Caco-2 (cell line): ENCODE results near the gene CPEB1. TPM values are rescaled to one million over a fixed set of nuclear protein-coding genes. Genes with fewer than 3 reads are reported as not detected.

Experiments used
- BruUV-seq: library from RNA; stranded (reverse); fragments of 400-500 nt; replicated peaks from 2 replicates; lab custom pipeline; 2021; lab: Mats Ljungman, UMichigan
- CTCF ChIA-PET: fragments of 300-600 bp; sonication (Branson Sonifier 250); formaldehyde crosslinking; loops from one replicate; lab custom pipeline; 2022; ENCODE audit warnings: antibody characterized with exemption; lab: Charles Lee
- POLR2A ChIA-PET: fragments of 300-600 bp; sonication (Branson Sonifier 250); formaldehyde crosslinking; loops from one replicate; lab custom pipeline; 2022; ENCODE audit warnings: antibody characterized with exemption; lab: Charles Lee
- DNase-seq, 2 experiments: peaks; one replicate each; pipeline versions ENCODE4 v3.0.0 to v3.0.0-alpha.2; 2020 to 2022
- H3K27me3 ChIP-seq: replicated peaks from 2 replicates; pipeline ENCODE4 v1.6.0; 2011; ENCODE audit warnings: low read length; ENCODE audit not compliant: control insufficient read depth, insufficient read depth
- H3K36me3 ChIP-seq: 2 replicates; pipeline ENCODE4 v1.5.1; 2011; ENCODE audit warnings: low read length; ENCODE audit not compliant: control insufficient read depth, insufficient read depth
- H3K4me1 ChIP-seq: fragments of 250-450 bp; sonication (Bioruptor Pico); 2 replicates; pipeline ENCODE4 v1.5.1; 2020; ENCODE audit warnings: mild to moderate bottlenecking
- H3K4me3 ChIP-seq: 2 replicates; pipeline ENCODE4 v1.5.1; 2011; ENCODE audit warnings: low read depth, mild to moderate bottlenecking, control low read depth, low read length
- H3K9me3 ChIP-seq: fragments of 250-450 bp; sonication (Bioruptor Pico); 2 replicates; pipeline ENCODE4 v1.5.1; 2020; ENCODE audit warnings: mild to moderate bottlenecking, moderate library complexity
- H3K27ac Mint-ChIP-seq: one replicate; pipeline ENCODE4 v1.8.0; 2022; ENCODE audit warnings: mixed read lengths; ENCODE audit not compliant: unreplicated experiment
- H3K27me3 Mint-ChIP-seq: one replicate; pipeline ENCODE4 v1.8.0; 2022; ENCODE audit warnings: mixed read lengths; ENCODE audit not compliant: insufficient read depth, unreplicated experiment
- H3K36me3 Mint-ChIP-seq: one replicate; pipeline ENCODE4 v1.8.0; 2022; ENCODE audit warnings: mild to moderate bottlenecking, mixed read lengths; ENCODE audit not compliant: insufficient read depth, unreplicated experiment
- H3K4me1 Mint-ChIP-seq: one replicate; pipeline ENCODE4 v1.8.0; 2022; ENCODE audit warnings: low read depth, mixed read lengths; ENCODE audit not compliant: unreplicated experiment
- H3K4me3 Mint-ChIP-seq: one replicate; pipeline ENCODE4 v1.8.0; 2022; ENCODE audit warnings: mild to moderate bottlenecking, moderate library complexity, mixed read lengths; ENCODE audit not compliant: unreplicated experiment
- H3K9me3 Mint-ChIP-seq: one replicate; pipeline ENCODE4 v1.8.0; 2022; ENCODE audit warnings: mixed read lengths; ENCODE audit not compliant: unreplicated experiment
- intact Hi-C: fragments of 100-400 bp; cut with micrococcal nuclease; formaldehyde crosslinking; loops from one replicate; pipeline ENCODE4 v1.10.0; 2022; ENCODE audit not compliant: unreplicated experiment
- total RNA-seq: library from RNA; stranded (reverse); gene quantifications from 2 replicates; pipeline ENCODE4 v1.2.3, GENCODE V29; 2022
- TF ChIP-seq, protein P1 (sequence below), 2 experiments: fragments of 200-600 bp in 1 of 2; IDR thresholded peaks; 1 replicate in 1 of 2; 2 replicates in 1 of 2; pipeline versions ENCODE4 v1.5.1 to v1.8.0; 2011 to 2022; ENCODE audit warnings: antibody characterized with exemption in 1 of 2, control low read depth in 1 of 2, inconsistent platforms in 1 of 2, low read depth in 1 of 2, low read length in 1 of 2, mild to moderate bottlenecking in 1 of 2, moderate library complexity in 1 of 2; ENCODE audit not compliant: insufficient read depth in 1 of 2, severe bottlenecking in 1 of 2, unreplicated experiment in 1 of 2

Gene CPEB1
- total RNA-seq, 1 experiment from 2014 or later: 0.82 TPM

DNA sequence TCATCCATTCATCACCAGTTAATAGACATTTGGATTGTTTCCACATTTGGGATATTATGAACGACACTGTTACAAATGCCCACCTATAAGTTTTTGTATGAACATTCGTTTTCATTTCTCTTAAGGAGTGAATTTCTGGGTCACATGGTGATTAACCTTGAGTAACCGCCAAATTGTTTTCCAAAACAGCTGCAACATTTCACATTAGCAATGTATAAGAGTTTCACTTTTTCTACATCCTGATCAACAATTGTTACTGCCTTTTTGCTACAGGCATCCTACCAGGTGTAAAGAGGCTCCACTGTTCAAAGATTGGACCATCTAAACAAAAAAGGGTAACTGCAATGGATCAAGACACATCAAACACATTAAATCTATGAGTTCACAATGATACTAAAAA is 52.0 kb downstream of the CPEB1 start:
- Mint-ChIP-seq H3K27me3 (peaks cover 7% of the 10 kb centered on the region), H3K27ac (no peak overlapping the region), H3K4me3 (no peak overlapping the region), H3K36me3 (no peaks in the 10 kb centered on the region), H3K4me1 (peaks cover 5% of the 10 kb centered on the region), H3K9me3 (peaks cover 2% of the 10 kb centered on the region)
- no peaks in the 10 kb centered on the region for H3K27me3 ChIP-seq
- intact Hi-C loops: no loop called here
- no peak for DNase-seq
- TF ChIP-seq, protein P1, sequence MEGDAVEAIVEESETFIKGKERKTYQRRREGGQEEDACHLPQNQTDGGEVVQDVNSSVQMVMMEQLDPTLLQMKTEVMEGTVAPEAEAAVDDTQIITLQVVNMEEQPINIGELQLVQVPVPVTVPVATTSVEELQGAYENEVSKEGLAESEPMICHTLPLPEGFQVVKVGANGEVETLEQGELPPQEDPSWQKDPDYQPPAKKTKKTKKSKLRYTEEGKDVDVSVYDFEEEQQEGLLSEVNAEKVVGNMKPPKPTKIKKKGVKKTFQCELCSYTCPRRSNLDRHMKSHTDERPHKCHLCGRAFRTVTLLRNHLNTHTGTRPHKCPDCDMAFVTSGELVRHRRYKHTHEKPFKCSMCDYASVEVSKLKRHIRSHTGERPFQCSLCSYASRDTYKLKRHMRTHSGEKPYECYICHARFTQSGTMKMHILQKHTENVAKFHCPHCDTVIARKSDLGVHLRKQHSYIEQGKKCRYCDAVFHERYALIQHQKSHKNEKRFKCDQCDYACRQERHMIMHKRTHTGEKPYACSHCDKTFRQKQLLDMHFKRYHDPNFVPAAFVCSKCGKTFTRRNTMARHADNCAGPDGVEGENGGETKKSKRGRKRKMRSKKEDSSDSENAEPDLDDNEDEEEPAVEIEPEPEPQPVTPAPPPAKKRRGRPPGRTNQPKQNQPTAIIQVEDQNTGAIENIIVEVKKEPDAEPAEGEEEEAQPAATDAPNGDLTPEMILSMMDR (IDR thresholded peaks at IDR 0.05; ENCODE audit: insufficient read depth in 1 of 2, low read depth in 1 of 2, low read length in 1 of 2, severe bottlenecking in 1 of 2, unreplicated experiment in 1 of 2): no peak
- POLR2A ChIA-PET: no interaction called here
- H3K4me3 ChIP-seq: no peak overlapping the region
- H3K9me3 ChIP-seq: no peaks in the 10 kb centered on the region
- no peaks in the 10 kb centered on the region for H3K4me1 ChIP-seq
- no TSS peak for BruUV-seq
- CTCF ChIA-PET: no interaction called here
- H3K36me3 ChIP-seq: no peaks in the 10 kb centered on the region

DNA sequence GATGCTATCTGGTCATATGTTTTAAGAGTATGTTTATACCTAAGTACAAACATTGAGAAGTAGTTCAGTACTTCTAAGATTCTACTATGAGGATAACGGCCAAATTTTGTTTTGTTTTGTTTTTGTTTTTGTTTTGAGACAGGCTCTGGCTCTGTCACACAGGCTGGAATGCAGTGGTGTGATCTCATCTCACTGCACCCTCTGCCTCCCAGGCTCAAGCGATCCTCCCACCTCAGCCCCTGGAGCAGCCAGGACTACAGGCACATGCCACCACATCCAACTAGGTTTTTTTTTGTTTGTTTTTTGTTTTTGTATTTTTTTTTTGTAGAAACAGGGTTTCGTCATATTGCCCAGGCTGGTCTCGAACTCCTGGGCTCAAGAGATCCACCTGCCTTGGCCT is 59.4 kb downstream of the CPEB1 start:
- no peak overlapping the region for H3K4me3 Mint-ChIP-seq
- Histone ChIP-seq H3K4me1 (no peaks in the 10 kb centered on the region), H3K4me3 (no peak overlapping the region), H3K36me3 (no peaks in the 10 kb centered on the region), H3K9me3 (no peaks in the 10 kb centered on the region), H3K27me3 (no peaks in the 10 kb centered on the region)
- TF ChIP-seq, protein P1 (IDR thresholded peaks at IDR 0.05; ENCODE audit: insufficient read depth in 1 of 2, low read depth in 1 of 2, low read length in 1 of 2, severe bottlenecking in 1 of 2, unreplicated experiment in 1 of 2): no peak
- peaks cover 16% of the 10 kb centered on the region for H3K27me3 Mint-ChIP-seq
- no peak for DNase-seq
- no peaks in the 10 kb centered on the region for H3K9me3 Mint-ChIP-seq
- ChIA-PET POLR2A (no interaction called here), CTCF (no interaction called here)
- intact Hi-C loops: no loop called here
- H3K27ac Mint-ChIP-seq: no peak overlapping the region
- BruUV-seq: no TSS peak
- no peaks in the 10 kb centered on the region for H3K36me3 Mint-ChIP-seq
- no peaks in the 10 kb centered on the region for H3K4me1 Mint-ChIP-seq

DNA sequence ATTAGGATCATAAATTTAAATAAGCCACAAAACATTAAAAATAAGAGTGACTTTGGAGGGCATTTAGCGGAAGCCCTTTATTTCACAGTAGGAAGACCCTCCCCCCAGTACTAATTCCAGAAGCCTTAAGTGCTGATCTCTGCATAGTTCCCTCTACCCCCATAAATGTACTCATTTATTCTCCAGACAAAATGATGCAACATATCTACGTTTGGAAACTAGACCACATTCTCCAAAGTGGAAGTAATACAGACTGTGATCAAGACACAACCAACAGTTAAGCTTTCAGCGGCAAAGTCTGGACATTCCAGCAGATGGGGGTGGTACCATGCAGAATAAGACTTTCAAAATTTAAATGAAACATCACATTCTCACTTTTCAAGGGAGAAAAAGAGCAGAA is 62.1 kb downstream of the CPEB1 start:
- no TSS peak for BruUV-seq
- TF ChIP-seq, protein P1 (IDR thresholded peaks at IDR 0.05; ENCODE audit: insufficient read depth in 1 of 2, low read depth in 1 of 2, low read length in 1 of 2, severe bottlenecking in 1 of 2, unreplicated experiment in 1 of 2): no peak
- Mint-ChIP-seq H3K27ac (no peak overlapping the region), H3K4me1 (no peaks in the 10 kb centered on the region), H3K4me3 (no peak overlapping the region), H3K36me3 (no peaks in the 10 kb centered on the region), H3K27me3 (peaks cover 26% of the 10 kb centered on the region), H3K9me3 (no peaks in the 10 kb centered on the region)
- CTCF ChIA-PET: no interaction called here
- DNase-seq: no peak
- no peaks in the 10 kb centered on the region for H3K27me3 ChIP-seq
- intact Hi-C loops: no loop called here
- no peaks in the 10 kb centered on the region for H3K4me1 ChIP-seq
- H3K36me3 ChIP-seq: no peaks in the 10 kb centered on the region
- POLR2A ChIA-PET: no interaction called here
- no peaks in the 10 kb centered on the region for H3K9me3 ChIP-seq
- no peak overlapping the region for H3K4me3 ChIP-seq
